Upper lobe of left lung (tissue), 4 donors: ENCODE results near the gene FGF14.

ENCODE experiments used
- EP300 ChIP-seq, 4 donors: sonication (generic); formaldehyde crosslinking; IDR thresholded peaks; one replicate each; pipeline ENCODE4 v1.5.1; 2017; ENCODE audit warnings: antibody characterized with exemption in 4 of 4, control low read depth in 2 of 4
- TF ChIP-seq, protein P1 (sequence below), 6 experiments: fragments of 450-650 bp in 4 of 6; fragments of 200-600 bp in 2 of 6; sonication (generic) in 2 of 6; IDR thresholded peaks; one replicate each; pipeline ENCODE4 v1.5.1; 2016 to 2019; ENCODE audit warnings: antibody characterized with exemption in 6 of 6

DNA sequence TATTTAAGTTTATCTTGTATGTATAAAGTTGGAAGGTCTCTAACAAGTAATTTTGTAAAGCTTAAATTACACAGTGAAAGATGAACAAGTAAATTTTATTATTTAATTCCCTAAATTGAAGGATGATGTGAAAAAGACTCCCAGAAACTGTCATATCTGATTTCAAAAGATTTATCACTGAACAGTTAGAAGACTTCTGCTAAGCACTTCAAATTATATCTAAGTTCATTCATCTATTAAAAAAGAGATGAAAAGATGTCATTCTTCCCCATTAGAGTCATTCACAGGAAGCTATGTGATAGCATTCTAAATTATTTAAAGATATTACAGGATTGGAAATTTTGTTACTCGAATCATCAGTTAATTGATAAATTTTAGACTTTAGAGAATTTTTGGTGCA, 590.0 kb downstream of the FGF14 start:
- TF ChIP-seq, protein P1, sequence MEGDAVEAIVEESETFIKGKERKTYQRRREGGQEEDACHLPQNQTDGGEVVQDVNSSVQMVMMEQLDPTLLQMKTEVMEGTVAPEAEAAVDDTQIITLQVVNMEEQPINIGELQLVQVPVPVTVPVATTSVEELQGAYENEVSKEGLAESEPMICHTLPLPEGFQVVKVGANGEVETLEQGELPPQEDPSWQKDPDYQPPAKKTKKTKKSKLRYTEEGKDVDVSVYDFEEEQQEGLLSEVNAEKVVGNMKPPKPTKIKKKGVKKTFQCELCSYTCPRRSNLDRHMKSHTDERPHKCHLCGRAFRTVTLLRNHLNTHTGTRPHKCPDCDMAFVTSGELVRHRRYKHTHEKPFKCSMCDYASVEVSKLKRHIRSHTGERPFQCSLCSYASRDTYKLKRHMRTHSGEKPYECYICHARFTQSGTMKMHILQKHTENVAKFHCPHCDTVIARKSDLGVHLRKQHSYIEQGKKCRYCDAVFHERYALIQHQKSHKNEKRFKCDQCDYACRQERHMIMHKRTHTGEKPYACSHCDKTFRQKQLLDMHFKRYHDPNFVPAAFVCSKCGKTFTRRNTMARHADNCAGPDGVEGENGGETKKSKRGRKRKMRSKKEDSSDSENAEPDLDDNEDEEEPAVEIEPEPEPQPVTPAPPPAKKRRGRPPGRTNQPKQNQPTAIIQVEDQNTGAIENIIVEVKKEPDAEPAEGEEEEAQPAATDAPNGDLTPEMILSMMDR (IDR thresholded peaks at IDR 0.05), result no peak
- no peak for TF ChIP-seq EP300 (IDR thresholded peaks at IDR 0.05)
